PC-9 (cell line): ENCODE data around the gene ME2. TPM values are rescaled to one million over a fixed set of nuclear protein-coding genes. Genes with fewer than 3 reads are reported as not detected.

Experiments
- BruUV-seq: library from RNA; stranded (reverse); fragments of 400-500 nt; replicated peaks from 2 replicates; lab custom pipeline; 2021; lab: Mats Ljungman, UMichigan
- CTCF ChIA-PET: fragments of 300-600 bp; sonication (Branson Sonifier 250); formaldehyde crosslinking; loops from one replicate; lab custom pipeline; 2022; ENCODE audit warnings: antibody characterized with exemption; lab: Charles Lee
- POLR2A ChIA-PET: fragments of 300-600 bp; sonication (Branson Sonifier 250); formaldehyde crosslinking; loops from one replicate; lab custom pipeline; 2022; ENCODE audit warnings: antibody characterized with exemption; ENCODE audit not compliant: unreplicated experiment; lab: Charles Lee
- DNase-seq, 2 experiments: peaks; one replicate each; pipeline versions ENCODE4 v3.0.0 to v3.0.0-alpha.2; 2015 to 2022; ENCODE audit warnings: mixed read lengths in 1 of 2
- H2AFZ ChIP-seq: fragments of 200-600 bp; sonication (generic); 2 replicates; pipeline ENCODE4 v1.8.1; 2017; ENCODE audit warnings: antibody characterized with exemption
- H3F3A ChIP-seq: fragments of 200-600 bp; sonication (generic); 2 replicates; pipeline ENCODE4 v1.8.1; 2017; ENCODE audit warnings: antibody characterized with exemption, mild to moderate bottlenecking, low read depth; ENCODE audit not compliant: insufficient read depth
- H3K27ac ChIP-seq: fragments of 200-600 bp; sonication (generic); 2 replicates; pipeline ENCODE4 v1.6.1; 2016; ENCODE audit warnings: mixed run types
- H3K27me3 ChIP-seq: fragments of 200-600 bp; sonication (generic); 2 replicates; pipeline ENCODE4 v1.6.1; 2016; ENCODE audit warnings: low read depth, mixed run types; ENCODE audit not compliant: insufficient read depth
- H3K36me3 ChIP-seq: fragments of 200-600 bp; sonication (generic); 2 replicates; pipeline ENCODE4 v1.6.1; 2016; ENCODE audit warnings: low read depth, mixed run types
- H3K4me1 ChIP-seq: fragments of 200-600 bp; sonication (generic); replicated peaks from 2 replicates; pipeline ENCODE4 v1.6.1; 2016; ENCODE audit warnings: mixed run types; ENCODE audit not compliant: insufficient read depth
- H3K4me2 ChIP-seq: fragments of 200-600 bp; sonication (generic); 2 replicates; pipeline ENCODE4 v1.6.1; 2017; ENCODE audit warnings: mixed run types
- H3K4me3 ChIP-seq: fragments of 200-600 bp; sonication (generic); 2 replicates; pipeline ENCODE4 v1.6.1; 2016; ENCODE audit warnings: mixed run types
- H3K79me2 ChIP-seq: fragments of 200-600 bp; sonication (generic); 2 replicates; pipeline ENCODE4 v1.6.1; 2017; ENCODE audit warnings: low read depth, mixed run types
- H3K9me2 ChIP-seq: fragments of 200-600 bp; sonication (generic); 2 replicates; pipeline ENCODE4 v1.8.1; 2017; ENCODE audit warnings: mild to moderate bottlenecking; ENCODE audit not compliant: insufficient read depth
- H3K9me3 ChIP-seq: fragments of 200-600 bp; sonication (generic); 2 replicates; pipeline ENCODE4 v1.8.1; 2016; ENCODE audit warnings: low read depth; ENCODE audit not compliant: insufficient read depth
- H4K20me1 ChIP-seq: fragments of 200-600 bp; sonication (generic); 2 replicates; pipeline ENCODE4 v1.8.1; 2017; ENCODE audit not compliant: insufficient read depth
- CTCF ChIP-seq: fragments of 200-600 bp; sonication (generic); conservative IDR thresholded peaks from 2 replicates; pipeline ENCODE4 v1.6.1; 2017; ENCODE audit warnings: mixed run types, antibody characterized with exemption, mild to moderate bottlenecking, moderate library complexity
- EZH2 ChIP-seq: fragments of 200-600 bp; sonication (generic); IDR thresholded peaks from 2 replicates; pipeline ENCODE4 v1.8.0; 2017; ENCODE audit warnings: antibody characterized with exemption, low read depth
- intact Hi-C: fragments of 100-400 bp; cut with micrococcal nuclease; formaldehyde crosslinking; loops from one replicate; pipeline ENCODE4 v1.10.0; 2022; ENCODE audit not compliant: unreplicated experiment
- total RNA-seq: library from RNA; stranded (reverse); gene quantifications from 2 replicates; pipeline ENCODE4 v1.2.3, GENCODE V29; 2021

ME2 gene
- total RNA-seq, 1 experiment from 2014 or later, result 27.9 TPM

- Histone ChIP-seq H2AFZ (no peak overlapping the region), H3K4me3 (no peak overlapping the region), H3K36me3 (peaks cover 14% of the 10 kb centered on the region), H3K9me3 (peaks cover 5% of the 10 kb centered on the region; the same call in 1 of the 2 replicates), H3F3A (no peaks in the 10 kb centered on the region), H3K4me2 (no peak overlapping the region), H3K4me1 (peaks cover 15% of the 10 kb centered on the region; the same call in 1 of the 2 replicates), H3K27me3 (no peaks in the 10 kb centered on the region), H3K9me2 (no peaks in the 10 kb centered on the region), H4K20me1 (no peaks in the 10 kb centered on the region), H3K79me2 (no peaks in the 10 kb centered on the region), H3K27ac (peak overlapping the region; percentile 63)
- no peak for DNase-seq
- BruUV-seq, result no TSS peak
- ChIA-PET POLR2A (no interaction called here), CTCF (no interaction called here)
- no peak for TF ChIP-seq CTCF
- no peak for TF ChIP-seq EZH2
- intact Hi-C loops, result no loop called here
These were observed 103.3 kb downstream of the ME2 start for GRCh38 chr18:50982086-50982801.

GRCh38 chr18:50982802-50983179, 103.9 kb downstream of the ME2 start:
- Histone ChIP-seq H3F3A (no peaks in the 10 kb centered on the region), H3K4me3 (no peak overlapping the region), H4K20me1 (no peaks in the 10 kb centered on the region), H2AFZ (no peak overlapping the region), H3K9me3 (no peaks in the 10 kb centered on the region), H3K36me3 (peaks cover 11% of the 10 kb centered on the region), H3K27me3 (no peaks in the 10 kb centered on the region), H3K27ac (no peak overlapping the region), H3K79me2 (no peaks in the 10 kb centered on the region), H3K4me2 (no peak overlapping the region), H3K9me2 (no peaks in the 10 kb centered on the region), H3K4me1 (peaks cover 15% of the 10 kb centered on the region; the same call in 1 of the 2 replicates)
- TF ChIP-seq CTCF, result no peak
- no peak for TF ChIP-seq EZH2
- POLR2A ChIA-PET, result no interaction called here
- CTCF ChIA-PET, result no interaction called here
- no TSS peak for BruUV-seq
- no peak for DNase-seq
- intact Hi-C loops, result no loop called here

GRCh38 chr18:50986360-50987087, 107.6 kb downstream of the ME2 start:
- DNase-seq, result peak in 1 of 2 experiments; percentile 50
- Histone ChIP-seq H3F3A (no peaks in the 10 kb centered on the region), H3K36me3 (peaks cover 11% of the 10 kb centered on the region), H3K9me2 (no peaks in the 10 kb centered on the region), H2AFZ (no peak overlapping the region), H3K79me2 (no peaks in the 10 kb centered on the region), H3K4me2 (no peak overlapping the region), H4K20me1 (no peaks in the 10 kb centered on the region), H3K4me1 (peaks cover 6% of the 10 kb centered on the region; the same call in 1 of the 2 replicates), H3K27me3 (no peaks in the 10 kb centered on the region), H3K27ac (no peak overlapping the region), H3K4me3 (no peak overlapping the region), H3K9me3 (no peaks in the 10 kb centered on the region; the same call in 1 of the 2 replicates)
- ChIA-PET POLR2A (interaction anchor here (0.7 kb wide), 1 partner anchor 900 kb away, joined by 4 read pairs; no protein-coding TSS in a partner anchor), CTCF (no interaction called here)
- BruUV-seq, result no TSS peak
- intact Hi-C loops, result no loop called here
- TF ChIP-seq CTCF (no peak), EZH2 (no peak)
